ENCODE measurements around the gene CEPT1.
A peak's percentile ranks its signal among the peaks of the same experiment; 100 is the strongest.

Gene CEPT1

GRCh38 chr1:111211921-111212320, 71.9 kb downstream of the CEPT1 start:
- no peak for TF ChIP-seq CTCF (IDR thresholded peaks at IDR 0.05; ENCODE audit: insufficient read depth, low read length, poor library complexity, severe bottlenecking)
- no peak for TF ChIP-seq EZH2phosphoT487 (conservative IDR thresholded peaks at IDR 0.05; ENCODE audit: low read length)
- H3K9ac ChIP-seq (ENCODE audit: low read length), result no peak overlapping the region

GRCh38 chr1:111212634-111213335, 72.8 kb downstream of the CEPT1 start:
- no peaks in the 10 kb centered on the region for H3K9me3 ChIP-seq (ENCODE audit: insufficient read depth, low read length)
- TF ChIP-seq EZH2phosphoT487 (conservative IDR thresholded peaks at IDR 0.05; ENCODE audit: low read length), result no peak
- TF ChIP-seq CTCF (IDR thresholded peaks at IDR 0.05; ENCODE audit: insufficient read depth, low read length, poor library complexity, severe bottlenecking), result no peak
- H3K4me2 ChIP-seq (ENCODE audit: low read depth, low read length, poor library complexity, severe bottlenecking), result peak overlapping the region; percentile 94
- peak overlapping the region; percentile 78 for H3K9ac ChIP-seq (ENCODE audit: low read length)
- peak overlapping the region; percentile 100 for H3K27ac ChIP-seq (ENCODE audit: low read depth, low read length)
- H3F3A ChIP-seq (ENCODE audit: insufficient read depth), result peaks cover 75% of the 10 kb centered on the region
- no peaks in the 10 kb centered on the region for H3K9me2 ChIP-seq (replicated peaks; ENCODE audit: insufficient read depth, low read length)
- no peaks in the 10 kb centered on the region for H4K20me1 ChIP-seq (ENCODE audit: low read depth, low read length)
- no peaks in the 10 kb centered on the region for H3K79me2 ChIP-seq (ENCODE audit: insufficient read depth, low read length)
- no peak overlapping the region for H2AFZ ChIP-seq (ENCODE audit: low read depth, low read length, severe bottlenecking)
- H3K27me3 ChIP-seq (ENCODE audit: low read length), result no peaks in the 10 kb centered on the region
- H3K36me3 ChIP-seq (ENCODE audit: low read length), result no peaks in the 10 kb centered on the region
- H3K4me3 ChIP-seq (ENCODE audit: insufficient read depth, low read length, poor library complexity, severe bottlenecking), result peak overlapping the region; percentile 34

More at GRCh38 chr1:111211921-111212320, 71.9 kb downstream of the CEPT1 start:
- H2AFZ ChIP-seq (ENCODE audit: low read depth, low read length, severe bottlenecking), result no peak overlapping the region
- no peak overlapping the region for H3K4me2 ChIP-seq (ENCODE audit: low read depth, low read length, poor library complexity, severe bottlenecking)
- H3K27me3 ChIP-seq (ENCODE audit: low read length), result no peaks in the 10 kb centered on the region
- no peaks in the 10 kb centered on the region for H3K9me3 ChIP-seq (ENCODE audit: insufficient read depth, low read length)
- H3K36me3 ChIP-seq (ENCODE audit: low read length), result no peaks in the 10 kb centered on the region
- peaks cover 74% of the 10 kb centered on the region for H3F3A ChIP-seq (ENCODE audit: insufficient read depth)
- H4K20me1 ChIP-seq (ENCODE audit: low read depth, low read length), result no peaks in the 10 kb centered on the region
- H3K79me2 ChIP-seq (ENCODE audit: insufficient read depth, low read length), result no peaks in the 10 kb centered on the region
- peak overlapping the region; percentile 100 for H3K27ac ChIP-seq (ENCODE audit: low read depth, low read length)
- no peak overlapping the region for H3K4me3 ChIP-seq (ENCODE audit: insufficient read depth, low read length, poor library complexity, severe bottlenecking)
- H3K9me2 ChIP-seq (replicated peaks; ENCODE audit: insufficient read depth, low read length), result no peaks in the 10 kb centered on the region

GRCh38 chr1:111213412-111213811, 73.4 kb downstream of the CEPT1 start:
- Histone ChIP-seq H3K9me2 (replicated peaks; ENCODE audit: insufficient read depth, low read length) (no peaks in the 10 kb centered on the region), H2AFZ (ENCODE audit: low read depth, low read length, severe bottlenecking) (no peak overlapping the region), H3K79me2 (ENCODE audit: insufficient read depth, low read length) (no peaks in the 10 kb centered on the region), H4K20me1 (ENCODE audit: low read depth, low read length) (no peaks in the 10 kb centered on the region), H3K9me3 (ENCODE audit: insufficient read depth, low read length) (no peaks in the 10 kb centered on the region), H3K4me3 (ENCODE audit: insufficient read depth, low read length, poor library complexity, severe bottlenecking) (peak overlapping the region; percentile 34), H3K27me3 (ENCODE audit: low read length) (no peaks in the 10 kb centered on the region), H3K9ac (ENCODE audit: low read length) (peak overlapping the region; percentile 78), H3K36me3 (ENCODE audit: low read length) (no peaks in the 10 kb centered on the region), H3F3A (ENCODE audit: insufficient read depth) (peaks cover 77% of the 10 kb centered on the region), H3K4me2 (ENCODE audit: low read depth, low read length, poor library complexity, severe bottlenecking) (peak overlapping the region; percentile 94), H3K27ac (ENCODE audit: low read depth, low read length) (peak overlapping the region; percentile 100)
- no peak for TF ChIP-seq CTCF (IDR thresholded peaks at IDR 0.05; ENCODE audit: insufficient read depth, low read length, poor library complexity, severe bottlenecking)
- TF ChIP-seq EZH2phosphoT487 (conservative IDR thresholded peaks at IDR 0.05; ENCODE audit: low read length), result no peak
